ENCODE data around the gene SGK2.

DNA sequence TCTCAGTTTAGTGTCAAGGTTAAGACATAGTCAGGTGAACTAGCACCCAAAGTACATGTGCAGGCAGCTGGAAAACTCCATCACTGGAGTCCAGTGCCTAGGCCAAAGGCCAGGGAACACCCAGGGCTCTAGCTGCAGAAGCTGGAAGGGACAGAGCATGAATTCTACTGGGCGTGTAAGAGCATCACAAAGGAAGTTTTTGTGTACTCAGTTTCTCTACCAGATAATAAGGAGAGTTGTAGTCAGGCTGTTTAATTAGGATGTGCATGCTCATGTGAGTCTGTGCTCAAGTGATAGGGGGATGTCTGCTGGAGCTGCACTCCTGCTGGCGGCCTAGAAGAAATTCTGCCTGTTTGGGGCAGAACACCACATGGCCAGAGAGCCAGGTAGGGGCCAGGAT is 43.2 kb upstream of the SGK2 start:
- TF ChIP-seq, protein P1, sequence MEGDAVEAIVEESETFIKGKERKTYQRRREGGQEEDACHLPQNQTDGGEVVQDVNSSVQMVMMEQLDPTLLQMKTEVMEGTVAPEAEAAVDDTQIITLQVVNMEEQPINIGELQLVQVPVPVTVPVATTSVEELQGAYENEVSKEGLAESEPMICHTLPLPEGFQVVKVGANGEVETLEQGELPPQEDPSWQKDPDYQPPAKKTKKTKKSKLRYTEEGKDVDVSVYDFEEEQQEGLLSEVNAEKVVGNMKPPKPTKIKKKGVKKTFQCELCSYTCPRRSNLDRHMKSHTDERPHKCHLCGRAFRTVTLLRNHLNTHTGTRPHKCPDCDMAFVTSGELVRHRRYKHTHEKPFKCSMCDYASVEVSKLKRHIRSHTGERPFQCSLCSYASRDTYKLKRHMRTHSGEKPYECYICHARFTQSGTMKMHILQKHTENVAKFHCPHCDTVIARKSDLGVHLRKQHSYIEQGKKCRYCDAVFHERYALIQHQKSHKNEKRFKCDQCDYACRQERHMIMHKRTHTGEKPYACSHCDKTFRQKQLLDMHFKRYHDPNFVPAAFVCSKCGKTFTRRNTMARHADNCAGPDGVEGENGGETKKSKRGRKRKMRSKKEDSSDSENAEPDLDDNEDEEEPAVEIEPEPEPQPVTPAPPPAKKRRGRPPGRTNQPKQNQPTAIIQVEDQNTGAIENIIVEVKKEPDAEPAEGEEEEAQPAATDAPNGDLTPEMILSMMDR (IDR thresholded peaks at IDR 0.05 in 4 of 5, conservative IDR thresholded peaks at IDR 0.05 in 1 of 5) = no peak
- TF ChIP-seq POLR2A (IDR thresholded peaks at IDR 0.05) = no peak
